B cell (primary cell): ENCODE data around the gene ZNF554. TPM values are rescaled to one million over a fixed set of nuclear protein-coding genes. Genes with fewer than 3 reads are reported as not detected.

ENCODE experiments used
- ATAC-seq: fragments of 200-7000 bp; cut with Tn5 transposase; one replicate; pipeline ENCODE4 v1.10.0; 2021; ENCODE audit warnings: low read depth, mild to moderate bottlenecking, moderate number of reproducible peaks, moderate library complexity
- CTCF ChIA-PET: fragments of 350-600 bp; sonication (Branson Sonifier 250); formaldehyde crosslinking; loops from one replicate; lab custom pipeline; 2021; ENCODE audit warnings: antibody characterized with exemption, inconsistent platforms; lab: Charles Lee
- POLR2A ChIA-PET: fragments of 350-600 bp; sonication (Branson Sonifier 250); formaldehyde crosslinking; loops from one replicate; lab custom pipeline; 2021; ENCODE audit warnings: antibody characterized with exemption; lab: Charles Lee
- DNase-seq: peaks from one replicate; pipeline ENCODE4 v3.0.0; 2013
- H2AFZ ChIP-seq: 2 replicates; pipeline ENCODE4 v1.6.1; 2012; ENCODE audit warnings: mild to moderate bottlenecking, low read depth, low read length; ENCODE audit not compliant: insufficient read depth, poor library complexity, severe bottlenecking
- H3K27ac ChIP-seq, 2 donors: 1 replicate in 1 of 2; 2 replicates in 1 of 2; pipeline ENCODE4 v1.5.1; 2012 to 2013; ENCODE audit warnings: low read length in 2 of 2, mild to moderate bottlenecking in 2 of 2, moderate library complexity in 1 of 2
- H3K27me3 ChIP-seq, 4 experiments: fragments of 200-600 bp in 1 of 4; sonication (generic) in 1 of 4; replicated peaks in 1 of 4; 1 replicate in 2 of 4; 2 replicates in 2 of 4; pipeline versions ENCODE4 v1.6.1 to v1.7.0; 2013 to 2016; ENCODE audit warnings: low read length in 3 of 4, mild to moderate bottlenecking in 2 of 4, mixed read lengths in 1 of 4, moderate library complexity in 1 of 4; ENCODE audit not compliant: insufficient read depth in 4 of 4, control insufficient read depth in 3 of 4; ENCODE audit errors: control extremely low read depth in 1 of 4
- H3K36me3 ChIP-seq, 2 experiments: replicated peaks in 1 of 2; 1 replicate in 1 of 2; 2 replicates in 1 of 2; pipeline versions ENCODE4 v1.6.1 to v1.7.1; 2013; ENCODE audit warnings: low read length in 1 of 2; ENCODE audit not compliant: insufficient read depth in 2 of 2, control insufficient read depth in 1 of 2; ENCODE audit errors: control extremely low read depth in 1 of 2, extremely low read depth in 1 of 2
- H3K4me1 ChIP-seq, 2 donors: fragments of 200-600 bp in 1 of 2; sonication (generic) in 1 of 2; 1 replicate in 1 of 2; 2 replicates in 1 of 2; pipeline versions ENCODE4 v1.5.1 to v1.6.1; 2013 to 2017; ENCODE audit warnings: low read length in 2 of 2; ENCODE audit not compliant: control insufficient read depth in 2 of 2, insufficient read depth in 2 of 2
- H3K4me2 ChIP-seq: replicated peaks from 2 replicates; pipeline ENCODE3; 2012; ENCODE audit warnings: mild to moderate bottlenecking, low read depth, low read length; ENCODE audit not compliant: poor library complexity, severe bottlenecking
- H3K4me3 ChIP-seq, 5 experiments: fragments of 200-600 bp in 1 of 5; sonication (generic) in 1 of 5; 1 replicate in 3 of 5; 2 replicates in 2 of 5; pipeline versions ENCODE4 v1.5.1 to v1.7.0; 2011 to 2016; ENCODE audit warnings: low read length in 4 of 5, mild to moderate bottlenecking in 4 of 5, low read depth in 2 of 5, control low read depth in 1 of 5, moderate library complexity in 1 of 5; ENCODE audit not compliant: insufficient read depth in 1 of 5; ENCODE audit errors: control extremely low read depth in 1 of 5, extremely low read depth in 1 of 5
- H3K79me2 ChIP-seq: fragments of 200-600 bp; sonication (generic); one replicate; pipeline ENCODE4 v1.6.0; 2016; ENCODE audit warnings: low read length; ENCODE audit not compliant: control insufficient read depth, insufficient read depth
- H3K9ac ChIP-seq: fragments of 200-600 bp; sonication (generic); 2 replicates; pipeline ENCODE4 v1.6.1; 2017; ENCODE audit warnings: mild to moderate bottlenecking, low read length, moderate library complexity
- H3K9me3 ChIP-seq, 3 donors: one replicate each; pipeline versions ENCODE4 v1.6.1 to v1.7.1; 2013; ENCODE audit warnings: low read length in 2 of 3; ENCODE audit not compliant: control insufficient read depth in 2 of 3, insufficient read depth in 1 of 3; ENCODE audit errors: control extremely low read depth in 1 of 3
- H4K20me1 ChIP-seq: 2 replicates; pipeline ENCODE4 v1.6.0; 2012; ENCODE audit warnings: mild to moderate bottlenecking, low read length; ENCODE audit not compliant: insufficient read depth, control insufficient read depth, poor library complexity, severe bottlenecking
- H3K27ac Mint-ChIP-seq: one replicate; pipeline ENCODE4 v1.8.0; 2021; ENCODE audit warnings: mixed read lengths
- H3K27me3 Mint-ChIP-seq: one replicate; pipeline ENCODE4 v1.8.0; 2021; ENCODE audit warnings: mixed read lengths
- H3K4me1 Mint-ChIP-seq: one replicate; pipeline ENCODE4 v1.8.0; 2021; ENCODE audit warnings: mixed read lengths
- H3K4me3 Mint-ChIP-seq: one replicate; pipeline ENCODE4 v1.8.0; 2021; ENCODE audit warnings: mixed read lengths
- H3K9me3 Mint-ChIP-seq: one replicate; pipeline ENCODE4 v1.8.0; 2022; ENCODE audit warnings: mixed read lengths; ENCODE audit not compliant: insufficient read depth
- EZH2 ChIP-seq: IDR thresholded peaks from 2 replicates; pipeline ENCODE4 v1.6.1; 2012; ENCODE audit warnings: borderline replicate concordance, low read depth, mild to moderate bottlenecking, moderate library complexity, low read length; ENCODE audit not compliant: insufficient read depth, poor library complexity, severe bottlenecking
- WGBS: methylation state at CpG from one replicate; pipeline ENCODE4 v1.1.5; 2013; ENCODE audit warnings: missing lambda C conversion rate; ENCODE audit not compliant: insufficient coverage; 5-methylcytosine and 5-hydroxymethylcytosine counted together
- intact Hi-C: fragments of 100-400 bp; cut with micrococcal nuclease; formaldehyde crosslinking; loops from one replicate; pipeline ENCODE4 v1.10.0; 2022
- polyA plus RNA-seq: library from polyadenylated mRNA; depleted of rRNA; stranded (reverse); fragments of >200 nt; gene quantifications from 2 replicates; pipeline ENCODE4 v1.2.3, GENCODE V29; 2012
- total RNA-seq, 2 donors: library from RNA; stranded (reverse); fragments of 120-200 nt in 1 of 2; gene quantifications; 1 replicate in 1 of 2; 2 replicates in 1 of 2; pipeline versions ENCODE4 v1.2.3 to v1.2.4, GENCODE V29; 2013 to 2022
- TF ChIP-seq, protein P1 (sequence below): fragments of 200-600 bp; IDR thresholded peaks from one replicate; pipeline ENCODE4 v1.8.0; 2022; ENCODE audit warnings: antibody characterized with exemption, mild to moderate bottlenecking

The ZNF554 gene
- total and polyA plus RNA-seq, 2 donors (not counting 1 experiment from before 2014, with no cell fraction given) = 2.8 to 5.9 TPM

GRCh38 chr19:2795827-2796658 is 23.6 kb upstream of the ZNF554 start:
- Histone ChIP-seq H3K79me2 (peaks cover 44% of the 10 kb centered on the region), H2AFZ (no peak overlapping the region), H3K9me3 (no peaks in the 10 kb centered on the region), H3K4me1 (no peaks in the 10 kb centered on the region), H3K9ac (no peak overlapping the region), H3K27me3 (no peaks in the 10 kb centered on the region), H3K4me3 (no peak overlapping the region), H4K20me1 (no peaks in the 10 kb centered on the region), H3K27ac (no peak overlapping the region), H3K36me3 (peaks cover 0 to 31% of the 10 kb centered on the region in 2 experiments), H3K4me2 (no peak overlapping the region)
- Mint-ChIP-seq H3K27ac (no peak overlapping the region), H3K27me3 (no peaks in the 10 kb centered on the region), H3K4me1 (peaks cover 2% of the 10 kb centered on the region), H3K9me3 (no peaks in the 10 kb centered on the region), H3K4me3 (no peak overlapping the region)
- TF ChIP-seq, protein P1, sequence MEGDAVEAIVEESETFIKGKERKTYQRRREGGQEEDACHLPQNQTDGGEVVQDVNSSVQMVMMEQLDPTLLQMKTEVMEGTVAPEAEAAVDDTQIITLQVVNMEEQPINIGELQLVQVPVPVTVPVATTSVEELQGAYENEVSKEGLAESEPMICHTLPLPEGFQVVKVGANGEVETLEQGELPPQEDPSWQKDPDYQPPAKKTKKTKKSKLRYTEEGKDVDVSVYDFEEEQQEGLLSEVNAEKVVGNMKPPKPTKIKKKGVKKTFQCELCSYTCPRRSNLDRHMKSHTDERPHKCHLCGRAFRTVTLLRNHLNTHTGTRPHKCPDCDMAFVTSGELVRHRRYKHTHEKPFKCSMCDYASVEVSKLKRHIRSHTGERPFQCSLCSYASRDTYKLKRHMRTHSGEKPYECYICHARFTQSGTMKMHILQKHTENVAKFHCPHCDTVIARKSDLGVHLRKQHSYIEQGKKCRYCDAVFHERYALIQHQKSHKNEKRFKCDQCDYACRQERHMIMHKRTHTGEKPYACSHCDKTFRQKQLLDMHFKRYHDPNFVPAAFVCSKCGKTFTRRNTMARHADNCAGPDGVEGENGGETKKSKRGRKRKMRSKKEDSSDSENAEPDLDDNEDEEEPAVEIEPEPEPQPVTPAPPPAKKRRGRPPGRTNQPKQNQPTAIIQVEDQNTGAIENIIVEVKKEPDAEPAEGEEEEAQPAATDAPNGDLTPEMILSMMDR = no peak
- TF ChIP-seq EZH2 = no peak
- intact Hi-C loops = no loop called here
- 96% methylated on average over 27 of the region's 27 CpGs for WGBS
- POLR2A ChIA-PET = no interaction called here
- DNase-seq = no peak
- ATAC-seq = no peak
- CTCF ChIA-PET = no interaction called here

DNA sequence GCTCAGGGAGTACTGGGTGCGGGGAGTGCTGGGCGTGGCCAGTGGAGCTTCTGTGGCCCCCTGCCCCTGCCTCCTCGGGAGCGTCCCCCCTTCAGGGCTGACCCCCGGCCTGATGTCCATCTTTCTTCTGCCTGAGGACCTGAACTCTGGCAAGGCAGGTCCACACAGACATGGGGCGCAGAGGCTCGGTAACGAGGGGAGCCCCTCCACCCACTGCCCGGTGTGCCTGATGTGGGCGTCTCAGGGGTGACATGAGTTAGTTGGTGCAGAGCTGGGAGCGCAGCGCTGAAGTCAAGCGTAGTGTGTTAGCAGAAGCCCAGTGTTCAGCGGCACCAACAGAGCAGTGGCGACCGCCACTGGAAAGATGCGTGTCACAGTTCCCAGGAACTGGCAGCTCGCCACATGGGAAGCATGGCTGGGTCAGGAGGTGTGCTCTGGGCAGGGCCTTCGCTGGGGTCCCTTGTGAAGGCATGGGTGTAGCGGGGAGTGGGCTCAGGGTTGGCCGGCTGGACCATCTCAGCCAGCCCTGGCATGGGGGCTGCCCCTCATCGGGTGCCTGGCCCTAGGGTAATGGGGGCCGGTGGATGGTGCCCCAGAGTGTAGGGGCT is 22.9 kb upstream of the ZNF554 start:
- ATAC-seq = no peak
- no peaks in the 10 kb centered on the region for H3K9me3 Mint-ChIP-seq
- WGBS = 98% methylated on average over 23 of the region's 23 CpGs

More for the DNA sequence above, 22.9 kb upstream of the ZNF554 start:
- no peak overlapping the region for H3K27ac ChIP-seq
- no peak overlapping the region for H3K4me2 ChIP-seq
- H3K9ac ChIP-seq = no peak overlapping the region
- no peak overlapping the region for H2AFZ ChIP-seq
- H3K4me3 Mint-ChIP-seq = no peak overlapping the region
- H3K27me3 ChIP-seq = no peaks in the 10 kb centered on the region
- H3K4me1 Mint-ChIP-seq = peaks cover 2% of the 10 kb centered on the region
- POLR2A ChIA-PET = no interaction called here
- TF ChIP-seq EZH2 = no peak
- TF ChIP-seq, protein P1 = no peak
- H3K4me3 ChIP-seq = no peak overlapping the region
- no peaks in the 10 kb centered on the region for H3K9me3 ChIP-seq
- H3K36me3 ChIP-seq = peaks cover 0 to 30% of the 10 kb centered on the region in 2 experiments
- intact Hi-C loops = no loop called here
- H3K27ac Mint-ChIP-seq = no peak overlapping the region
- no peaks in the 10 kb centered on the region for H3K4me1 ChIP-seq
- no peak for DNase-seq
- H4K20me1 ChIP-seq = no peaks in the 10 kb centered on the region
- peaks cover 37% of the 10 kb centered on the region for H3K79me2 ChIP-seq
- H3K27me3 Mint-ChIP-seq = no peaks in the 10 kb centered on the region
- CTCF ChIA-PET = no interaction called here
